OCI-M2 (cell line): ENCODE data around the gene PRPF40B.
A peak's percentile ranks its signal among the peaks of the same experiment; 100 is the strongest.

ENCODE experiments used
- DNase-seq: peaks from one replicate; lab custom pipeline; 2025; ENCODE audit not compliant: unreplicated experiment; lab: John Stamatoyannopoulos, UW

Gene PRPF40B

GRCh38 chr12:49635036-49635435 lies 11.7 kb downstream of the PRPF40B start:
- no peak for DNase-seq

DNA sequence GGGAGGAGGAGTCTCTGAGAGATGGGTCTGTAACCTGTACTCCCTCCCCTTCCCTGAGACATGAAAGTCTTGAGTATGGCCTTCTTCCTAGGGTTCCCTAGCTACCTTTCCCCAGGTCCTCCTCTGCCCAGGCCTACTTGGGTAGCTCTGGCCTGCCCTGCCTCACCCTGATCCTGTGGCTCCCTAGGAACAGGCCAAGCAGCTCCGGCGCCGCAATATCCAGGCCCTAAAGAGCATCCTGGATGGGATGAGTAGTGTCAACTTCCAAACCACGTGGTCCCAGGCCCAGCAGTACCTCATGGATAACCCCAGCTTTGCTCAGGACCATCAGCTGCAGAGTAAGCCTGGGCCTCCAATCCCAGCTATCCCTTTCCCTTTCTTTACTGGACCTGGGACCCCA lies 12.3 kb downstream of the PRPF40B start:
- no peak for DNase-seq

GRCh38 chr12:49636574-49636973 lies 13.2 kb downstream of the PRPF40B start:
- no peak for DNase-seq

DNA sequence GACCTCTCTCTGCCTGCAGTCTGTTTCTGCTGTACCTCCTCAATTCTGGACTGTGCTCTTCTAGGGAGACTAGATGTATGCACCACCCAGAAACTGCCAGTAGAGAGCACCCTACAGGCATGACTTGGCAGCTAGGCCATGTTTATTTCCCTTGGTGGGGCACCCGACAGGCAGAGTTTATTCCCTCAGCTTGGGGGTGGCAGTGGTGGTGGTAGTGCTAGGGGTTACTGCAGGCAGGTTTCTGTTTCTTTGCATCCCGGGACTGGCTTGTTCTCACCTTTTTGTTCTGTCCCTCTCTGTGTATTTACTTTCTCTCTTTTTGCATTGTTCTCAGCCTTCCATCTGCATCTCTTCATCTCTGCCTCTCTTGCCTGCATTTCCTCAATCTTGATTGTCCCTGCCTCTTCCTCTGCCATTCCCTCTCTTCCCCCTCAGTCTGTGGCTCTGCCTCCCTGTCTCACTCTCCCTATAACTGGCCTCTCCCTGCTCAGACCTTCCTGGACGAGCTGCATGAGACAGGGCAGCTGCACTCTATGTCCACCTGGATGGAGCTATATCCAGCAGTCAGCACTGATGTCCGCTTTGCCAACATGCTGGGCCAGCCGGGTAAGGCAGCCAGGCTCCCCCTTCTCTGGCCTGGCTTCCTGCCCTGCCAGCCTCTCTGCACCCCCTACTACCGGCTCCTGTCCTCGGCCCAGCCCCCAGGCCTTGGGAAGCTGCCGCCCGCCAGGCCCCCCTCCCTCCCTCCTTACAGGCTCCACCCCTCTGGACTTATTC lies 13.8 kb downstream of the PRPF40B start:
- DNase-seq, result no peak

GRCh38 chr12:49641748-49642369 lies 18.5 kb downstream of the PRPF40B start:
- DNase-seq, result no peak

DNA sequence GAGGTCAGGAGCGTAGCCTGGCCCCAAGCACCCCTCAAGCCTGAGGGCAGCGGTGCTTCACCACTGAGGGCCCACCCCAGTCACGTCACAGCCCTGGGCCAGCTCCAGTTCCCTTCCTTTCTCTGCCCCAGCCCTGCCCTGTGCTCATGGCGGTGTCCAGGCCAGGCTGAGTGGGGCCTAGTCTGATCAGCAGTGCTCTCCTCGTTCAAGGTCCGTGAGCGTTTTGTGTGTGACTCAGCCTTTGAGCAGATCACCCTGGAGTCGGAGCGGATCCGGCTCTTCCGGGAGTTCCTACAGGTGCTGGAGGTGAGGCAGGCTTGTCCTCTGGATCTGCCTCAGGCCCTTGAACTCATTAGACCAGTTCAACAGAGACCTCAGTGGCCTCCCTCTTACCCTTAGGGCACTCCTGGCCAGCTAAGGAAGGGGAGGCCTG lies 19.0 kb downstream of the PRPF40B start:
- DNase-seq, result no peak

DNA sequence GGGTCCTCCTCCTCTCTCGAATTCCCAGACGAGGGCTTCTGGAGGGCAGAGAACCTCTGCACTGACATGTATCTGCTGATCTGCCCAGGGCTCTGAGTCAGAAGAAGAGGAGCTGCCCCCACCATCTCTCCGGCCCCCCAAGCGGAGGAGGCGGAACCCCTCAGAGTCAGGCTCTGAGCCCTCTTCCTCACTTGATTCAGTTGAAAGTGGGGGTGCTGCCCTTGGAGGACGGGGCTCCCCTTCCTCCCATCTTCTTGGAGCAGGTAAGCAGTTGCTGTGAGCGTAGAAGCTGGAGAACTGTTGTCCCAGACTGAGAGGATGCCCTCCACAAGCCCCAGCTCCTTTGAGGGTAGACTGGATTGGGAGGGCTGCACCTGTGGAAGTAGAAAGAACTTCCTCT lies 19.8 kb downstream of the PRPF40B start:
- no peak for DNase-seq

DNA sequence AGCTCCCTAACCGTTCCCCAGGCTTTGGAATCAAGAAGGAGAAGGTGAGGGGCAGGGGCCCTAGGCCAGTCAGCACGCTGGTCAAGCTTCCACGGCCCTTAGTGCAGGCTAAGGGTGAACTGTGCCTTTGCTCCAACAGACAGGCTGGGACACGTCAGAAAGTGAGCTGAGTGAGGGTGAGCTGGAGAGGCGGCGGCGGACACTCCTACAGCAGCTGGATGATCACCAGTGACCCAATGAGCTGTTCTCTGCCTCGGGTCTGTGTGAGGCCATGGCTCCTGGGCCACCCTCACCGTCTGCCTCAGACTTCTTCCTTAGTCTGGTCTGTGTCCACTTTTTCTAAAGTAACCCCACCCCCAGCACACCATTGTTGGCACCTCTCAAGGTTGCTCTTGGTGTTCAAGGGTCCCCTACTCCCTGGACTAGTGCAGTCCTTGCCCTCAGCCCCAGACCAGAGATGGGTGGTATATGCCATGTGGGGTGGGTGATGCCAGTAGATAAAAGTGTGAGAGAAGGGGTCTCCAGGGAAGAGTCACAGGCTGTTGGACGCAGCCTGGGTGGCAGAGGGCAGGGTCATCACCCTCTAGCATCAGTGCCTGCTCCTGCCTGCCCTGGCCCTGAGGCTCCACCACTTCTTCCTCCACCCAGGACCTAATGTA lies 20.7 kb downstream of the PRPF40B start:
- DNase-seq, result no peak

- DNase-seq, result peak; percentile 37
Measured at GRCh38 chr12:49644620-49644994, 21.2 kb downstream of the PRPF40B start.

DNA sequence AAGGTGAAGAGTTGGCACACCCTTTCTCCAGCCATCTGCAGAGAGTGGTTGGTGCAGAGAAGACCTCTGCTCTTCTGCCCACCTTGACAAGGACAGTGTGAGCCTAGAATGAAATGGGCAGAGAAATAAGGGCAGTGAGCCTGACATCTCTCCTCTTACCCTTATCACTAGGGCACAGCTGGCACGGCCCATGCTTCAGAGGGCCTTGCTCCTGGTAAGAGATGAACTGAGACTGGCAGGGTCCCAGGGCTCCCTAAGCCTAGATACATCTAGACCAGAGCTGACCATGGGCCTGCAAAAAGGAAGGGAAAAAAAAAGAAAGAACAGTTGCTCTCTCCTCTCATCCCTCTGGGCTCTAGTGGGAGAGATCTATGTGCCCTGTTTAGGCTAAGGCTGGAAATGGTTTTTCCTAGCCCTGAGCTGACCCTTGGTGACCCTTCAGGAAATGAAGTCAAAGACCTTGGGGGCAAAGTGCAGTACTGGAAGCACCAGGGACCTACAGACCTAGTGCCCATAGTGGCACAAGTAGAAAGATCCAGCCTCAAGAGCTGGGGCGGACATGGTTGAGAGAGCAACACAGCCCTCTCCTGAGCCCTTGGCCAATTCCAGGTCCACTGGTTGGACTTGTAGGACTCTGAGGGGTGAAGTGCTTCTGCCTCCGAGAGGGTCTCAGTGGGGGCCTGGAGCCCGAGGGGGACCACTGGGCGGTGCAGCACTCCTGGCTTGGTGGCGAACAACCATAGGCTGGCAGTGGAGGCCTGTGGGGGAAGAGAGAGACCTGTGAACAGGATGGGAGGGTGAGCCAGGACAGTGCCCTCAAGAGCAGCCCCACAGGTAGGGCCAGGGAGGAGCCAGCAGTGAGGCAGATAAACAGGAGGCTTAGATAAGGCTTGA lies 22.0 kb downstream of the PRPF40B start:
- DNase-seq, result no peak

DNA sequence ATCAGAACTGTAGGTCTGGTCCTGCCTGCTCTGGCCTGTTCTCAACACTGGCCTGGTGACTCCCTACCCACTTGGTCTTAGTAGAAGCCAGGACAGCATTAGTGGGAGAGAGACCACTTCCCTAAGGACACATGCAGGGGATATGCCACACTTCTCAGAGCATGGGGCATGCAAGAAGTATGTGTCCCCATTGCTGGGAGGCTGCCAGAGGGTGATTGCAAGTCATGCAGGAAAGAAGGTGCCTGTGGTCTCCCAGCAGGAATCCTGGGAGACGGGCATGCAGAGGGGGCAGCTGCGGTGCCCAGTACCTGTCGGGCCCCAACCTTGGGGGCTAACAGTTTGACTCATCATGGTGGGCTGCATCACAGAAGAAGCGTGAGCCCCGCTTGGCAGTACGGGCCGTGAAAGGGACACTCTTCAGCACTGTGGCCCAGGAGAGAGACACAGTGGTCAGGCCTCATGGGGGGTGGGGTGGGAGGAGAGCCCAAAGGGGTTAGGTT lies 23.0 kb downstream of the PRPF40B start:
- no peak for DNase-seq

DNA sequence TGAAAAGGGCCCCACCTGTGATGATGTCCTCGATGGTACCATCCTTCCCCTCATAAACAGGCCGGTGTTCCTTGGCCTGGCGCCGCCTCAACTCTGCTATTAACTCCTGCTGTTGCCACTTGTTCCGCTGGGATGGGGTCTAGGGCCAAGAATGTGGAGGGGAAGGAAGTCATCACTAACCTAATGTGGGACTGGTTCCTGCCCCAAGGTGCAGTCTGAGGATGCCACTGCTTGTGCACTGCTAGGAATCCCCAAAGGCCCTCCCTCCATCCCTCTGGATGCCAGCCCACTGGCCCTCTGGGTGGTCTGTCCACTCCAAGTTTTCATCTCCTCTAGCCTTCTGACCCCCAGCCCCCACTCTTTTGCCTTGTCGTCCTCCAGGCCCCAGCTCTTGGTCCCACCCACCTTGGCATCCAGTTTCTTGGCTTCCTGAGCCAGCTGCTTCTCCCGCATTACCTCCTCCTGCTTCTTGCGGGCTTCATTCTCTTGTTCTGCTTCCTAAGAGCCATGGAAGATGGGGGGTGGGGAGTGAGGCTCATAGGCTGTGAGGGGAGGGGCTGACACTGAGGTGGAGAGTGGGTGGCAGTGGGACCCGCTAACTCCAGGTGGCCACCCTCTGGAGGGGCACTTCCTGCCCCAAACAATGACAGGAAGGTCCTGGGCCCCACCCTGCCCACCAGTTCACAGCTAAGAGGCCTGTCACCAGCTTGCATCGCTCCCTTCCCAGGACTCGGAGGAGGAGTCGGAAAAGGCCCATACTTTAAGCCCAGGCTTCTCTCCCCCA lies 23.7 kb downstream of the PRPF40B start:
- DNase-seq, result no peak

GRCh38 chr12:49647827-49648711 lies 24.7 kb downstream of the PRPF40B start:
- DNase-seq, result no peak

GRCh38 chr12:49648712-49649003 lies 25.3 kb downstream of the PRPF40B start:
- DNase-seq, result no peak

GRCh38 chr12:49649445-49649844 lies 26.1 kb downstream of the PRPF40B start:
- no peak for DNase-seq

DNA sequence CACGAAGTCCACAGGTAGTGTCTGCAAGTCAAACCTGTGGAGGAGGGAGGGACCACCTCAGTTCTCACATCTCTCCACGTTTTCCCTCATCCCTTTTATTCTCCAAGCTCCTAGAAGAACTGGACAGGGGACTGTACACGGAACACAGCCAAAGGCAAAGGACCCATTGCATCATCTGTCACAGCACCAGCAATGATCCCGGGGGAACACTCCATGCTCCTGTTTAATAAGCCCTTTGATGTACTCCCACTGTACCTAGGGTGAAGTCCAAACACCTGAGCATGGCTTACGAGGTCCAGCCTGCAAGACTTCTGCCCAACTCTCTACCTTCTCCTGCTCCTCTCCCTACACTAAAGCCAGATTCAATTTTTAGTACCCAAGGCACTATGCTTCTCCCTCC lies 26.5 kb downstream of the PRPF40B start:
- no peak for DNase-seq

- no peak for DNase-seq
Measured at GRCh38 chr12:49651855-49652254, 28.5 kb downstream of the PRPF40B start.

GRCh38 chr12:49652921-49653520 lies 29.7 kb downstream of the PRPF40B start:
- DNase-seq, result no peak

- DNase-seq, result no peak
Measured at GRCh38 chr12:49654715-49655114, 31.4 kb downstream of the PRPF40B start.
